Activated CD4-positive, alpha-beta T cell treated with anti-CD3 and anti-CD28 coated beads for 36 hours (primary cell): ENCODE measurements around the gene PCDHGA1. TPM values are rescaled to one million over a fixed set of nuclear protein-coding genes. Genes with fewer than 3 reads are reported as not detected.

Source experiments
- ATAC-seq: fragments of 200-7000 bp; cut with Tn5 transposase; one replicate; pipeline ENCODE4 v1.10.0; 2021; ENCODE audit warnings: mild to moderate bottlenecking, moderate library complexity
- CTCF ChIA-PET: fragments of 350-600 bp; sonication (Branson Sonifier 250); formaldehyde crosslinking; loops from one replicate; lab custom pipeline; 2021; ENCODE audit warnings: antibody characterized with exemption; lab: Charles Lee
- POLR2A ChIA-PET: fragments of 350-600 bp; sonication (Branson Sonifier 250); formaldehyde crosslinking; loops from one replicate; lab custom pipeline; 2021; ENCODE audit warnings: antibody characterized with exemption, inconsistent platforms; lab: Charles Lee
- DNase-seq: peaks from one replicate; pipeline ENCODE4 v3.0.0-alpha.2; 2020
- H3K27ac Mint-ChIP-seq: one replicate; pipeline ENCODE4 v1.8.0; 2021; ENCODE audit warnings: mixed read lengths
- H3K27me3 Mint-ChIP-seq: one replicate; pipeline ENCODE4 v1.8.0; 2021; ENCODE audit warnings: mixed read lengths
- H3K36me3 Mint-ChIP-seq: one replicate; pipeline ENCODE4 v1.8.0; 2021; ENCODE audit warnings: low read depth, mixed read lengths
- H3K4me1 Mint-ChIP-seq: one replicate; pipeline ENCODE4 v1.8.0; 2021; ENCODE audit warnings: mixed read lengths
- H3K4me3 Mint-ChIP-seq: one replicate; pipeline ENCODE4 v1.8.0; 2021; ENCODE audit warnings: mild to moderate bottlenecking, moderate library complexity, mixed read lengths
- H3K9me3 Mint-ChIP-seq: one replicate; pipeline ENCODE4 v1.8.0; 2021; ENCODE audit warnings: low read depth, mixed read lengths
- intact Hi-C, 2 experiments: fragments of 100-400 bp; cut with DNase I in 1 of 2; cut with micrococcal nuclease in 1 of 2; formaldehyde crosslinking; loops; one replicate each; pipeline versions ENCODE4 v1.14.2 to v1.15.1; 2022 to 2024; cut with DNase I, micrococcal nuclease
- total RNA-seq, 2 experiments: library from RNA; stranded (reverse); gene quantifications; one replicate each; pipeline ENCODE4 v1.2.3, GENCODE V29; 2021

The PCDHGA1 gene
- total RNA-seq, 2 experiments from 2014 or later: 0.05 TPM; not detected in 1

- Mint-ChIP-seq H3K4me1 (peaks cover 8% of the 10 kb centered on the region), H3K4me3 (no peak overlapping the region), H3K27me3 (no peaks in the 10 kb centered on the region), H3K9me3 (peaks cover 10% of the 10 kb centered on the region), H3K36me3 (peaks cover 47% of the 10 kb centered on the region), H3K27ac (no peak overlapping the region)
- ATAC-seq (no peak), DNase-seq (no peak)
- intact Hi-C loops: no loop called here
- CTCF ChIA-PET: interaction anchor here (1.5 to 5.5 kb wide), 2 partner anchors 15 to 18 kb away, joined by 5 to 22 read pairs; no protein-coding TSS in a partner anchor
- POLR2A ChIA-PET: no interaction called here
Observed at GRCh38 chr5:141543053-141543452, 212.7 kb downstream of the PCDHGA1 start.

DNA sequence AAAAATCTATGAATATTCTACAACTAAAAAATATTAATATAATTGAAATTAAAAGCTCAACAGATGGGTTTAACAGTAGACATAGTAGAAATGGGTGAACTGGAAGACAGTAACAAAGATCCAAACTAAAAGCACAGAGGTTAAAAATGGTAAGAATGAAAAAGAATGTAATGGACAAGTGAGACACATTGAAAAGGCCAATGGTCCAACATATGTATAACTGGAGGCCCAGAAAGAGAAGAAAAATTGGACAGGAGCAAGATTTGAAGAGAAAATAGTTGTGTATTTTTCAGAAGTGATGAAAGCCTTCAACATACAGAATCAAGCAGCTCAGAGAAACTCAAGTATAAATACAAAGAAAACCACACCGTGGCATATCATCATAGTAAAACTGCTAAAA lies 217.2 kb downstream of the PCDHGA1 start:
- DNase-seq (no peak), ATAC-seq (no peak)
- H3K27ac Mint-ChIP-seq: no peak overlapping the region
- H3K27me3 Mint-ChIP-seq: no peaks in the 10 kb centered on the region
- intact Hi-C loops: no loop called here
- H3K9me3 Mint-ChIP-seq: peaks cover 15% of the 10 kb centered on the region
- no peak overlapping the region for H3K4me3 Mint-ChIP-seq
- POLR2A ChIA-PET: no interaction called here
- peaks cover 66% of the 10 kb centered on the region for H3K36me3 Mint-ChIP-seq
- peaks cover 20% of the 10 kb centered on the region for H3K4me1 Mint-ChIP-seq
- CTCF ChIA-PET: interaction anchor here (0.7 to 2.8 kb wide), 5 partner anchors 10 to 33 kb away, joined by 3 to 21 read pairs (median 5); no protein-coding TSS in a partner anchor

DNA sequence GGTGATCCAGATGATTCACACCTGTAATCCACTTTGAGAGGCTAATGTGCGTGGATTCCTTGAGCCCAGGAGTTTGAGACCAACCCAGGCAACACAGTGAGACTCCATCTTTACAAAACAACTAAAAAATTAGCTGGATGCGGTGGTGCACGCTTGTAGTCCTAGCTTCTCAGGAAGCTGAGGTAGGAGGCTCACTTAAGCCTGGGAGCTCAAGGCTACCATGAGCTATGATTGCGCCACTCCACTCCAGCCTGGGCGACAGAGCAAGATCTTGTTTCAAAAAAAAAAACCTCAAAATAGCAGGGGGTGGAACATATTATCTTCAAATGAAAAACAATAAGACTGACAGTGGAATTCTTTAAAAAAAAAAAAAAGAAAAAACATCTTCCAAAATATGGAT lies 217.6 kb downstream of the PCDHGA1 start:
- Mint-ChIP-seq H3K9me3 (peaks cover 15% of the 10 kb centered on the region), H3K4me3 (no peak overlapping the region), H3K36me3 (peaks cover 67% of the 10 kb centered on the region), H3K27me3 (no peaks in the 10 kb centered on the region), H3K27ac (no peak overlapping the region), H3K4me1 (peaks cover 20% of the 10 kb centered on the region)
- ChIA-PET POLR2A (no interaction called here), CTCF (interaction anchor here (0.7 to 2.9 kb wide), 6 partner anchors 9 to 33 kb away, joined by 3 to 21 read pairs (median 5); no protein-coding TSS in a partner anchor)
- intact Hi-C loops: no loop called here
- DNase-seq: no peak
- ATAC-seq: no peak

- intact Hi-C loops: loop anchor here (1.0 to 5.0 kb wide), 4 partner anchors 35 to 231 kb away; partner anchors contain the start of genes PCDHGA10 (in 1 of the 2) and PCDHGB7 (in 1 of the 2)
- H3K36me3 Mint-ChIP-seq: peaks cover 48% of the 10 kb centered on the region
- POLR2A ChIA-PET: interaction anchor here (0.6 kb wide), 2 partner anchors 51 to 805 kb away, joined by 3 to 11 read pairs; no protein-coding TSS in a partner anchor
Observed at GRCh38 chr5:141557681-141558136, 227.4 kb downstream of the PCDHGA1 start.

DNA sequence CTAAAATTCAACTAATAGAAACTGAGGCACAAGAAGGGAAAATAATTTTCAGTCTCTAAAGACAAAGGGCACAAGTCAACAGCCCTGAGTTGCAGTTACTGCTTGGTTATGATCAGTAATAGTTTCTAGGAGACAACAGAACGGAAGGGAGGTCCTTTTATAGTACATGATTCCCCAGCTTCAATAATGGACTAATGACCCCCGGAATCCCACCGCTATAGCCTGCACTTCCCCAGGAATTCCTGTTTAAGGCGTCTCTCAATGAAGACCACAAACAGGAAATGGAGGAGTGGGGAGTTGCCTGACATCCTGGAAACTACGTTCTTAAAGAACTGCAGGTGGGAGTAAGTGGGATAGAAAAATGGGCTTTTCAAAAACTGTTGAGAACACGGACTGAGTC lies 227.8 kb downstream of the PCDHGA1 start:
- Mint-ChIP-seq H3K27ac (peak overlapping the region; percentile 3), H3K36me3 (peaks cover 52% of the 10 kb centered on the region), H3K4me3 (no peak overlapping the region), H3K27me3 (no peaks in the 10 kb centered on the region), H3K9me3 (no peaks in the 10 kb centered on the region), H3K4me1 (peaks cover 31% of the 10 kb centered on the region)
- DNase-seq: no peak
- peak; percentile 30 for ATAC-seq
- intact Hi-C loops: loop anchor here (1.0 to 5.0 kb wide), 4 partner anchors 36 to 231 kb away; partner anchors contain the start of genes PCDHGA10 (in 1 of the 2) and PCDHGB7 (in 1 of the 2)
- CTCF ChIA-PET: interaction anchor here (0.5 to 5.4 kb wide), 45 partner anchors 8 to 512 kb away, joined by 3 to 46 read pairs (median 5); partner anchors contain the start of genes PCDHB13, PCDHB15, PCDHGA10 and PCDHGA11
- POLR2A ChIA-PET: no interaction called here

More at GRCh38 chr5:141557681-141558136, 227.4 kb downstream of the PCDHGA1 start:
- CTCF ChIA-PET: interaction anchor here (0.5 to 5.4 kb wide), 52 partner anchors 8 to 512 kb away, joined by 3 to 46 read pairs (median 5); partner anchors contain the start of genes PCDHB13, PCDHB15, PCDHB6 and PCDHGA10
- DNase-seq: peak; percentile 88
- Mint-ChIP-seq H3K27me3 (no peaks in the 10 kb centered on the region), H3K4me1 (peaks cover 28% of the 10 kb centered on the region), H3K9me3 (no peaks in the 10 kb centered on the region), H3K4me3 (no peak overlapping the region), H3K27ac (peak overlapping the region; percentile 3)
- peak; percentile 90 for ATAC-seq

GRCh38 chr5:141559461-141559860 lies 229.1 kb downstream of the PCDHGA1 start:
- Mint-ChIP-seq H3K27ac (no peak overlapping the region), H3K4me1 (peaks cover 42% of the 10 kb centered on the region)
- POLR2A ChIA-PET: no interaction called here

DNA sequence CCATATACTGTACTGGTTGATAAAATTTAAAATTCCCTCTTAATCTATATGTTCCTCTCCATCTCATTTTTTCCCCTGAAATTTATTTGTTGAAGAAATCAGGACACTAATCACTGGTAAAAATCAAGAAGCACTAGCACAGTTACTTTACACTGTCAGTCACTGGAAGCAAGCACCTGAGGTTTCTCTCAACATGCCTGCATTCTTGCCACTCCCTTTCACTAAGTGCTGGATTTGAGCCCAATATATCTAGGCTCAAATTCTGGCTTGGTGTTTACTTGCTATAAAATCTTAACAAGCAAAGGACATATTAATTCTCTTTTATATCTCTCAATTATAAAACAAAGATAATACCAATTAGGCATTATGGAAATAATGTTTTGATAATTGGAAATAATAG lies 229.8 kb downstream of the PCDHGA1 start:
- Mint-ChIP-seq H3K9me3 (no peaks in the 10 kb centered on the region), H3K4me1 (peaks cover 44% of the 10 kb centered on the region), H3K27ac (no peak overlapping the region), H3K36me3 (peaks cover 64% of the 10 kb centered on the region), H3K4me3 (no peak overlapping the region), H3K27me3 (no peaks in the 10 kb centered on the region)
- no peak for ATAC-seq
- POLR2A ChIA-PET: no interaction called here
- CTCF ChIA-PET: interaction anchor here (1.0 to 1.6 kb wide), 2 partner anchors 60 to 142 kb away, joined by 3 to 4 read pairs; no protein-coding TSS in a partner anchor
- no peak for DNase-seq
- intact Hi-C loops: loop anchor here (5.0 kb wide), 3 partner anchors 238 to 363 kb away; partner anchors contain the start of genes PCDHB11 (in 1 of the 2), PCDHB14 (in 1 of the 2) and TAF7 (in 1 of the 2)

More at GRCh38 chr5:141559461-141559860, 229.1 kb downstream of the PCDHGA1 start:
- DNase-seq: no peak
- CTCF ChIA-PET: interaction anchor here (0.7 to 5.4 kb wide), 13 partner anchors 8 to 346 kb away, joined by 3 to 46 read pairs (median 4); partner anchors contain the start of genes PCDHB13, PCDHGA10, PCDHGA12 and PCDHGB6
- ATAC-seq: no peak
- Mint-ChIP-seq H3K4me3 (no peak overlapping the region), H3K36me3 (peaks cover 63% of the 10 kb centered on the region), H3K9me3 (no peaks in the 10 kb centered on the region), H3K27me3 (no peaks in the 10 kb centered on the region)
- intact Hi-C loops: loop anchor here (2.0 to 5.0 kb wide), 3 partner anchors 37 to 233 kb away; partner anchors contain the start of gene PCDHGA10 (in 1 of the 2)

DNA sequence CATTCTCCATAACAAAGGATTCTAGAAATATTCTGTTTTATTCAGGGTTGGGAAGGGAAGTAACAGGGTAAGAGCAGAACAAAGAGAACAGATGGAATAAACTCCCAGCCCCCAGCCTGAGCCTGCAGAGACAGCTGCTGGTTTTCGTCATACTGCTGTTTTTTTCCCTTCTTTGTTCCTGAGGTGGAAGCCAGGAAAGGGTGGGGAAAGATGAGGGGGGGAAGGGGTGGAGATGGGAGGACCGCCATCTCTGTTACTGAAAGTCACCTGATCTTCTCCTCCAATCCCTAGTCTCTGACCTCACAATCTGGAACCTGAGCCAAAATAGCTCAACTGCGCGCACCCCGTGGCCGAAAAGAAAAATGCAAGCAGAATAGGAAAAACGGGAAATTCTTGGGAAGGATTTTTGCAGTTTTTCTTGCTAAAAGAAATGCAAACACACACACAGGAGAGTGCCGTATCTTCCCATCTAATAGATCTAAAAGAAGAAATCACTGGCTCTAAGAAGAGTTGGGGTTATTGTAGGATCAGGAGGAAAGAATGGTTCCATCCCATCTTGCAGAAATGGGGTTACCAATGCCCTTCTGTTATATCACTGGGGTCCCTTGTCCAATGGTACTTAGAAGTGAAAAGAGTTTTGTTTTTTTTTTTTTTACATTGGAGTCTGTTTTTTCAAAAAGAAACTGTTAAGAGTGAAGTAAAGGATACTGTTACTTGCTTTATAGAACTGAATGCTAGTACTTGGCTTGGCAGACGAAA lies 230.6 kb downstream of the PCDHGA1 start:
- no peak overlapping the region for H3K27ac Mint-ChIP-seq
- peaks cover 50% of the 10 kb centered on the region for H3K4me1 Mint-ChIP-seq
- DNase-seq (no peak), ATAC-seq (no peak)
- no peaks in the 10 kb centered on the region for H3K27me3 Mint-ChIP-seq
- POLR2A ChIA-PET: no interaction called here
- no peaks in the 10 kb centered on the region for H3K9me3 Mint-ChIP-seq
- CTCF ChIA-PET: interaction anchor here (1.0 to 1.6 kb wide), 2 partner anchors 61 to 130 kb away, joined by 3 to 4 read pairs; no protein-coding TSS in a partner anchor
- no peak overlapping the region for H3K4me3 Mint-ChIP-seq
- intact Hi-C loops: loop anchor here (5.0 kb wide), 3 partner anchors 239 to 364 kb away; partner anchors contain the start of genes PCDHB11 (in 1 of the 2), PCDHB14 (in 1 of the 2) and TAF7 (in 1 of the 2)
- H3K36me3 Mint-ChIP-seq: peaks cover 64% of the 10 kb centered on the region

Other genes with a start within 250 kb of the PCDHGA1 start
- not detected for gene PCDHB2, start 235.9 kb upstream of the PCDHGA1 start, total RNA-seq
- gene PCDHB3, start 230.0 kb upstream of the PCDHGA1 start, total RNA-seq: not detected
- not detected for gene PCDHB4, start 208.7 kb upstream of the PCDHGA1 start, total RNA-seq
- not detected for gene PCDHB5, start 195.3 kb upstream of the PCDHGA1 start, total RNA-seq
- gene PCDHB6, start 180.5 kb upstream of the PCDHGA1 start, total RNA-seq: not detected
- not detected for gene PCDHB7, start 157.9 kb upstream of the PCDHGA1 start, total RNA-seq
- gene PCDHB8, start 152.7 kb upstream of the PCDHGA1 start, total RNA-seq: not detected
- not detected for gene PCDHB16, start 148.1 kb upstream of the PCDHGA1 start, total RNA-seq
- gene PCDHB9, start 143.4 kb upstream of the PCDHGA1 start, total RNA-seq: not detected
- not detected for gene PCDHB10, start 138.2 kb upstream of the PCDHGA1 start, total RNA-seq
- gene PCDHB11, start 130.9 kb upstream of the PCDHGA1 start, total RNA-seq: not detected
- gene PCDHB12, start 121.8 kb upstream of the PCDHGA1 start, total RNA-seq: not detected
- gene PCDHB13, start 116.6 kb upstream of the PCDHGA1 start, total RNA-seq: not detected
- not detected for gene PCDHB14, start 107.2 kb upstream of the PCDHGA1 start, total RNA-seq
- gene PCDHB15, start 85.1 kb upstream of the PCDHGA1 start, total RNA-seq: not detected
- gene SLC25A2, start 26.5 kb upstream of the PCDHGA1 start, total RNA-seq: under 1 TPM; 0.27 to 0.30 TPM
- gene TAF7, start 9.7 kb upstream of the PCDHGA1 start, total RNA-seq: 10 to 100 TPM; 45.2 to 54.4 TPM
- not detected for gene PCDHGA2, start 8.2 kb downstream of the PCDHGA1 start, total RNA-seq
- gene PCDHGA3, start 13.3 kb downstream of the PCDHGA1 start, total RNA-seq: not detected
- not detected for gene PCDHGB1, start 19.6 kb downstream of the PCDHGA1 start, total RNA-seq
- under 1 TPM; 0.11 TPM for gene PCDHGA4, start 24.5 kb downstream of the PCDHGA1 start, total RNA-seq
- under 1 TPM; 0.07 to 0.18 TPM for gene PCDHGB2, start 29.5 kb downstream of the PCDHGA1 start, total RNA-seq
- gene PCDHGA5, start 33.6 kb downstream of the PCDHGA1 start, total RNA-seq: under 1 TPM; 0.07 to 0.09 TPM
- not detected for gene PCDHGB3, start 39.7 kb downstream of the PCDHGA1 start, total RNA-seq
- gene PCDHGA6, start 43.4 kb downstream of the PCDHGA1 start, total RNA-seq: under 1 TPM; 0.05 to 0.14 TPM
- not detected for gene PCDHGA7, start 52.2 kb downstream of the PCDHGA1 start, total RNA-seq
- under 1 TPM in 1 of 2 experiments, not detected in 1; 0.09 TPM for gene PCDHGB4, start 57.2 kb downstream of the PCDHGA1 start, total RNA-seq
- gene PCDHGA8, start 62.1 kb downstream of the PCDHGA1 start, total RNA-seq: not detected
- under 1 TPM; 0.05 to 0.09 TPM for gene PCDHGB5, start 67.4 kb downstream of the PCDHGA1 start, total RNA-seq
- under 1 TPM in 1 of 2 experiments, not detected in 1; 0.09 TPM for gene PCDHGA9, start 72.3 kb downstream of the PCDHGA1 start, total RNA-seq
- not detected for gene PCDHGB6, start 77.5 kb downstream of the PCDHGA1 start, total RNA-seq
- under 1 TPM in 1 of 2 experiments, not detected in 1; 0.07 TPM for gene PCDHGA10, start 82.5 kb downstream of the PCDHGA1 start, total RNA-seq
- not detected for gene PCDHGB7, start 87.2 kb downstream of the PCDHGA1 start, total RNA-seq
- under 1 TPM in 1 of 2 experiments, not detected in 1; 0.07 TPM for gene PCDHGA11, start 90.5 kb downstream of the PCDHGA1 start, total RNA-seq
- gene PCDHGA12, start 100.0 kb downstream of the PCDHGA1 start, total RNA-seq: under 1 TPM; 0.07 to 0.09 TPM
- gene PCDHGC3, start 145.5 kb downstream of the PCDHGA1 start, total RNA-seq: under 1 TPM; 0.16 to 0.34 TPM
- not detected for gene PCDHGC4, start 154.5 kb downstream of the PCDHGA1 start, total RNA-seq
- not detected for gene PCDHGC5, start 158.6 kb downstream of the PCDHGA1 start, total RNA-seq